AG10803 (cell line): ENCODE results near the gene NDOR1.

Experiments used
- DNase-seq: peaks from one replicate; pipeline ENCODE4 v3.0.0; 2010; ENCODE audit warnings: low read depth
- H3K4me3 ChIP-seq: 2 replicates; pipeline ENCODE4 v1.5.1; 2011; ENCODE audit warnings: mild to moderate bottlenecking, low read length, control low read depth
- TF ChIP-seq, protein P1 (sequence below): conservative IDR thresholded peaks from 2 replicates; pipeline ENCODE4 v1.5.1; 2011; ENCODE audit warnings: mild to moderate bottlenecking, low read length, control low read depth, inconsistent platforms

NDOR1 gene

DNA sequence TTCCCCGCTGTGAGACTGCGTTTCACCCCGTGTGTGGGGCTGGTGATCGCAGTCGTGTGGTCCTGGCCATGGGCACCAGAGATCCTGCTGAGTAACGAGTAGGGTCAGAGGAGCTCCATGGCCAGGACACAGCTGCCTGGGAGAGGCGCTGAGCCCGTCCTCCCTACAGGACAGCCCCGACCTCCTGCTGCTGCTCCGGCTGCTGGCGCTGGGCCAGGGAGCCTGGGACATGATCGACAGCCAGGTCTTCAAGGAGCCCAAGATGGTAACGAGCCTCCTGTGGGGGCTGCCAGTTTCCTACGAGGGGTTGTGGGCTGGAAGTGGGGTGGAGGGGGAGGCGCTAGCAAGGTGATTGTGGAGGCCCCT, 60.6 kb downstream of the NDOR1 start:
- DNase-seq = no peak
- no peak overlapping the region for H3K4me3 ChIP-seq
- TF ChIP-seq, protein P1, sequence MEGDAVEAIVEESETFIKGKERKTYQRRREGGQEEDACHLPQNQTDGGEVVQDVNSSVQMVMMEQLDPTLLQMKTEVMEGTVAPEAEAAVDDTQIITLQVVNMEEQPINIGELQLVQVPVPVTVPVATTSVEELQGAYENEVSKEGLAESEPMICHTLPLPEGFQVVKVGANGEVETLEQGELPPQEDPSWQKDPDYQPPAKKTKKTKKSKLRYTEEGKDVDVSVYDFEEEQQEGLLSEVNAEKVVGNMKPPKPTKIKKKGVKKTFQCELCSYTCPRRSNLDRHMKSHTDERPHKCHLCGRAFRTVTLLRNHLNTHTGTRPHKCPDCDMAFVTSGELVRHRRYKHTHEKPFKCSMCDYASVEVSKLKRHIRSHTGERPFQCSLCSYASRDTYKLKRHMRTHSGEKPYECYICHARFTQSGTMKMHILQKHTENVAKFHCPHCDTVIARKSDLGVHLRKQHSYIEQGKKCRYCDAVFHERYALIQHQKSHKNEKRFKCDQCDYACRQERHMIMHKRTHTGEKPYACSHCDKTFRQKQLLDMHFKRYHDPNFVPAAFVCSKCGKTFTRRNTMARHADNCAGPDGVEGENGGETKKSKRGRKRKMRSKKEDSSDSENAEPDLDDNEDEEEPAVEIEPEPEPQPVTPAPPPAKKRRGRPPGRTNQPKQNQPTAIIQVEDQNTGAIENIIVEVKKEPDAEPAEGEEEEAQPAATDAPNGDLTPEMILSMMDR = no peak
